ENCODE data around the gene ANKRD52.
A peak's percentile ranks its signal among the peaks of the same experiment; 100 is the strongest.
"Not testable (repeated sequence)": the region's sequence is repeated elsewhere in the genome, so short reads cannot be mapped to it uniquely, and the experiment has no call there.

Gene ANKRD52

GRCh38 chr12:56258068-56258819 lies at the start of gene ANKRD52:
Gene ANKRD52, minus strand, starts transcription at chr12:56258384. Its CDS starts 115 bp downstream, at chr12:56258269.
- DNase-seq: peak; percentile 92

DNA sequence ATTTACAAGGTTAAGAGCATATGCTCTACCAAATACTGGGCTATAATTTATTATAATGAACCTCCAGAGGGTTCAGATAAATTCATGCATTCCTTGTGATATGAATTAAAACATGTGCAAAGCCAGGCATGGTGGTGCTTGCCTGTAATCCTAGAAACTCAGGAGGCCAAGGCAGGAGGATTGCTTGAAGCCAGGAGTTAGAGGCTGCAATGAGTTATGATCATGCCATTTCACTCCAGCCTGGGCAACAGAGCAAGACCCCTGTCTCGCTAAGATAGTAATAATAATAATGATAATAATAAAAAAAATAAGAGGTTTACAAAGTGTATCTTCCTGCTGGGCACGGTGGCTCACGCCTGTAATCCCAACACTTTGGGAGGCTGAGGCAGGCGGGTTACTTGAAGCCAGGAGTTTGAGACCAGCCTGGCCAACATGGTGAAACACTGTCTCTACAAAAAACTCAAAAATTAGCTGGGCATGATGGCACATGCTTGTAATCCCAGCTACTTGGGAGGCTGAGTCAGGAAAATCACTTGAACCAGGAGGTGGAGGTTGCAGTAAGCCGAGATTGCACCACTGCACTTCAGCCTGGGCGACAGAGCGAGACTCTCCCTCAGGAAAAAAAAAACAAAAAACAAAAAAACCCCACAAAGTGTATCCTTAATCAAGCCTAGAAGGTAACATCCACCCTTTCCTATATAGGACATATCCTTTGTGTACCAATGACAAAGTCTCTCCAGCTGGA lies 49.2 kb upstream of the ANKRD52 start:
- DNase-seq: no peak

- DNase-seq: no peak
Observed at GRCh38 chr12:56304872-56305590, 46.8 kb upstream of the ANKRD52 start.

GRCh38 chr12:56304276-56304675 lies 46.1 kb upstream of the ANKRD52 start:
- DNase-seq: no peak

GRCh38 chr12:56300644-56301464 lies 42.7 kb upstream of the ANKRD52 start:
- DNase-seq: peak; percentile 71

DNA sequence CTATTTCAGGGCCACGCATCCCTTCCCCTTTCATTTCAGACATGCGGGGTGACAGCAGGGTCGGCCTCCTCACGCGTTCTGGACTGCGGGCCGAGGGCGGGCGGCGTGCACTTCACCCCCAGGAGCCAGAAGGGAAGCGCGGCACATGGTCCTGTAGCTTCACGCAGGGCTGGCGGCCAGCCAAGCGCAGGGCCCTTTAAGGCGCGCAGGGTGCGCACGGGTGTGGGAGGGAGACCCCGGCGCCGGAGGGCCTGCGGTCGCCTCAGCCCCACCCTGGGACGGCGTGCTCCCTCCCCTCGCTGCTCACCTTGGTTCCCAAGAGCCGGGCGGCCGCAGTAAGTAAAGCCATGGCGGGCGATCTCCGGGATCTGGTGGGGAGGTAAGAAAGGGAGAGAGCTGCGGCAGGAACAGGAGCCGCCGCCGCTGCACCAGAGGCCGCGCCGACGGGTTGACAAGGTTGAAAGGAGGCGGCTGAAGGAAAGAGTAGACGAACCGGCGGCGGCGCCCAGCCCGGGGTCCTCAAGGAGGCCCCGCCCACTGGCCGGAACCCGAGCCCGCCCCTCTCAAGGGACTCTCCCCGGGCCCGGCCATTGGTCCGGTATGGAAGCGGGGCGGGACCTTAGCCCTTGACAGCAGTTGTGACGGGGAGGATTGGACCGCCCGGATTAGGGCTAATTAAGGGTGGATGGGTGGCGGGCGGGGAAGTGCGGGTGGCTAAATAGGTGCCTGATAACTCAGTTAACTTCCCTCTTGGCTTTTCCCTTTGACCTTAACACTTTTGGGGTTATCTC lies 41.9 kb upstream of the ANKRD52 start, which contains the start of gene CS:
TSS of gene CS (minus strand) at position 478 of the 791 bp plus-strand sequence. CDS start at position 349, 129 bp downstream.
- peak; percentile 100 for DNase-seq

GRCh38 chr12:56299308-56299852 lies 41.2 kb upstream of the ANKRD52 start:
- DNase-seq: peak; percentile 79

GRCh38 chr12:56298828-56299227 lies 40.6 kb upstream of the ANKRD52 start:
- DNase-seq: peak; percentile 18

DNA sequence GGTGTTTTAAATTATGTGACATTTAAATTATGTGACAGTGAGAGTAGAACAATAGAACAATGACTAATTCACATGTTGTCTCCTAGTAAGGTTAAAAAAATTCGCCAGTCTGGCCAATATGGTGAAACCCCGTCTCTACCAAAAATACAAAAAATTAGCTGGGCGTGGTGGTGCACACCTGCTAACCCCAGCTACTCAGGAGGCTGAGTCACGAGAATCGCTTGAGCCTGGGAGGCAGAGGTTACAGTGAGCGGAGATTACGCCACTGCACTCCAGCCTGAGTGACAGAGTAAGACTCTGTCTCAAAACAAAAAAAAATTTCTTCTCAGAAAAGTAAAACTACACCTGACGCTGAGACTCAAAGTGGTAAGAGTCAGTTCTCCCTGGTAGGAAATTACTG lies 39.2 kb upstream of the ANKRD52 start:
- no peak for DNase-seq

DNA sequence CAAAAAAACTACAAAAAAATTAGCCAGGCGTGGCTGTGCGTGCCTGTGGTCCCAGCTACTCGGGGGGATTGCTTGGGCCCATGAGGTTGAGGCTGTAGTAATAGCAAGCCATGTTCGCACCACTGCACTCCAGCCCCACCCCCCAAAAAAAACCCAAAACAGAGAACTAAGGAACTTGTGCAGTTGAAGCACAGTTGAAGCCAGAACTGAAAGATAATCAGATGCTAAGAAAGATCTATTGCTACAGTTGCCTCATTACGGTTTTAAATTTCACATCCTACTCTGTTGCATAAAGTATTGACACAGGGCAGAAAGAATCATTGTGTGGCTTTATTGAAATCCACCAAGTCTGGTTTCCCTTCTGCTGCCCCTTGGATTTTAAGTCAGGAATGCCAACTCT lies 38.1 kb upstream of the ANKRD52 start:
- peak; percentile 55 for DNase-seq

DNA sequence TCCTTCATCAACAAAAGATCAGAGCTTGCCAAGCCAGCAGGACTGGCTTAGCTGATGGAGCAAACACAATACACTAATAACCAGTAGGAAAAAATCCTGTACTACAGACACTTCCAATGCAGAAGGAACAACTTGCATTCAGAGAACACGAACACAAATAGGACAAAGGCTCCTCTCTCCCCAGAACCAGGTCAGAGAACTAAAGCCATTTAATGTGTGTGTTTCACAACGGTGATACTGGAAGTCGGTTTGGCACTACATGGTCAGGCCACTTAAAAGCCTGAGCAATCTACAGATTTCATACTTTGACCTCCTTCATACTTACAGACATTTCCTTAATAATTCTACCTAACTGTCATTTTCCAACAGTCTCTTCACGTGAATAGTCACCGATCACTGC lies 35.6 kb upstream of the ANKRD52 start:
- DNase-seq: no peak

DNA sequence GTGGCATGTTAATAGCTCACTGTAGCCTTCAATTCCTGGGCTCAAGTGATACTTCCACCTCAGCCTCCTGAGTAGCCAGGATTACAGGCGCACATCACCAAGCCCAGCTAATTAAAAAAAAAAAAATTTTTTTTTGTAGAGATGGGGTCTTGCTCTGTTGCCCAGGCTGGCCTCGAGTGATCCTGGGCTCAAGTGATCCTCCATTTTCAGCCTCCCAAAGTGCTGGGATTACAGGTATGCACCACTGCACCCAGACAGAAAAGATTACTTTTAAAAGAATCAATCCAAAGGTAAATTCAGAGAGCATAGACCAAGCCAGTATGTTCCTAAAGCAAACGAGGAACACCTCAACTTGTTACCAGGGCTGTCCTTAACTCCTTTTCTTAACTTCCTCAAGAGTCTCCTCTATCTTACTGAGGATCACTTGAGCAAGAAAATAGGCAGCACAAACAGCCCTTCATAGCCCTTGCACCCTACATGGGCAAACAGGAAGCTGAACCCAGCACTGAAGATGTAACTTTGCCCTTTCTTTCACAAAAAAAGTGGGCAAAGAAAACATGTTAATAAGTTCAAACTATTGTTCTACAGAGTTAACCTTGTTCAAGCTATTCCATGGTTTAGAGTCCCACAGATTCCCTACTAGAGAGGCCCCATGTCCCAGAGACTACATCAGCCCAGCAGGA lies 30.7 kb upstream of the ANKRD52 start:
- peak; percentile 71 for DNase-seq

DNA sequence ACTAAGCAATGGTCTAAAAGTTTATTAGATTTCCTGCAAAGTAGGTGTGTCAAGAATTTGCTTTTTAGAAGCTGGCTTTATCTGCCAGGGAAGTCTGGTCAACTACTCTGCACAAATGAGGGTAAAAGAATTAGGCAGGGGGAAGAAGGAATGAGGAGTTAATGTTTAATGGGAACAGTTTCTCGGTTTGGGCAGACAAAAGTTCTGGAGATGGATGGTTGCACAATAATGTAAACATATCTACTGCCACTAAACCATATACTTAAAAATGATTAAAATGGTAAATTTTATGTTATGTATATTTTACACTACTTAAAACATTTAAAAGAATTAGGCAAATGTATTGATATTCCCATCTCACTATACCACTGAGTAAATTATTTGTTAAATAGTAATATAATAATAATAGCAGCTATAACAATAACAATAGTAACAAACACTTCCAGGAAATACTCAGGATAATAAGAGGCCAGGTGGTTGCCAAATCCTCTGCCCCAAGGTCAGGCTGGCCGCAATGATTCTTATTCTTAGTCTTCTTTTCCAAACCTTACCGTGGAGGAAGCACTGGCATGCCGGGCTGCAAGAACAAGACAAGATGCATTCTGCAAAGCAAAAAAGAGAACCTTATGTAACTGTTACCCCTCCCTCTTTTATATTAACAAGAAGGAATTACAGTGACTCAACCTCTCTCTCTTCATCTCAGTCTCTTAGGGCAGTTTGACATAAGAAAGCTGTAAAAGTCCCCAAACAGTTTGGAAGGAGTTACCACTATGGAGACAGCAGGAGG lies 28.1 kb upstream of the ANKRD52 start:
- no peak for DNase-seq

DNA sequence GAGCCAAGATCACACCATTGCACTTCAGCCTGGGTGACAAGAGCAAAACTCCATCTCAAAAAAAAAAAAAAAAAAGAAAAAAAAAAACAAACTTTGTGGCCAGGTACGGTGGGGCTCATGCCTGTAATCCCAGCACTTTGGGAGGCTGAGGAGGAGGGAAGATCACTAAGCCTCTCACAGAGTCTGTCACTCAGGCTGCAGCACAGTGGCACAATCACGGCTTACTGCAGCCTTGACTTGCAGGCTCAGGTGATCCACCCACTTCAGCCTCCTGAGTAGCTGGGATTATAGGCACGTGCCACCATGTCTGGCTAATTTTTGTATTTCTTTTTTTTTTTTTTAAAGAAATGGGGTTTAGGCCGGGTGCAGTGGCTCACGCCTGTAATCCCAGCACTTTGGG lies 26.1 kb upstream of the ANKRD52 start:
- DNase-seq: not testable (repeated sequence)

DNA sequence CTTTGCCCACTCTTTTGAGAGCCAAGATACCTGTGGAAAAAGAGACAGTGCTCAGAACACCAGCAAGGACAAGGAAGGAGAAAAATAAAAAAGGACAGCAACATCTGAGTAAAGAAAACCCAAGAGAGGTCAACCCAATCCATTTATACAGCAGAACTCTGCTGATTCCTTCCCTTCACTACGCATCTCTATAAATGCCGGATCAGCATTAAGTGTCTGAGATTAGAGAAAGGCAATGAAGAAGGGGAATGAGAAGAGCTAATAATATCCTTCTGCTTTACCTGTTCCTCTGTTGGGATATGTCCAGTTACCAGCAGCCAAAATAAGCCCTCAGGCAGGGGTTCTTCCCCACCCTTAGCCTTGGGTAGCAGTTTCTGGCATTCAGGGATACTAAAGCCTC lies 24.4 kb upstream of the ANKRD52 start:
- no peak for DNase-seq

- DNase-seq: no peak
Observed at GRCh38 chr12:56282030-56282429, 23.8 kb upstream of the ANKRD52 start.

DNA sequence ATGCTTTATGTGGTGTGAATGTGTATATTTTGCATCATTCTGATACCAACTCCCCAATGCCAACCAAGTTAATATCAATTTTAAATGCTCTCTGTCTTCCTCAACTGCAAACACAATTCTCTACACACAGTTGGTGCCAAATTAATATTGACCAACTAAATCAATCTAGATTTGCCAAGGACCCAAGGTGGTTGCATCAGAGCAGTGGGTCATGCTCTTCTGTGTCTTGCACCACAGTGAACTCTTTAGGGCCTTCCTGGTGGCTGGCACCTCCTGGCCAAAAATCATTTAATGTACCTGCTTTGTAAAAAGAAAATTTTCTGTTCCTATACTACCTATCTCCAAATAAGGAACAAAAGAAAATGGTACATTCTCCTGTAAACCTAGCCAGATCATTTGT lies 22.7 kb upstream of the ANKRD52 start:
- DNase-seq: no peak

DNA sequence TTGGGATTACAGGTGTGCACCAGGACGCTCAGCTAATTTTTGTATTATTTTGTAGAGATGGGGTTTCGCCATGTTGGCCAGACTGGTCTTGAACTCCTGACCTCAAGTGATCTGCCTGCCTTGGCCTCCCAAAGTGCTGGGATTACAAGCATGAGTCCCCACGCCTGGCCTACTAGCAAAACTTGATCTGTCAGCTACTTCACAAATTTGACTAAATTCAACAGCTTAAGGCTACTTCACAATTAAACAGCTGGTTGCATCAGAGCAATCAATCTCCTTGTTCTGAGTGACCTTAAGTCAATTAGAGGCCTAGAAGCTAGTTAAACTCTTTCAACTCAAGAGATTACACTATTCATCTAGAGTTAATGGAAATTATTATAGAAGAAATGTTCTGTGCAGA lies 20.7 kb upstream of the ANKRD52 start:
- no peak for DNase-seq

- DNase-seq: no peak
Observed at GRCh38 chr12:56274299-56274698, 16.1 kb upstream of the ANKRD52 start.

- not testable (repeated sequence) for DNase-seq
Observed at GRCh38 chr12:56272468-56272867, 14.3 kb upstream of the ANKRD52 start.

Measured in hematopoietic multipotent progenitor cell treated with erythropoietin and hydrocortisone succinate and interleukin-3 and kit ligand, for 4 days (in vitro differentiated cells).